RCC 7860 (cell line): ENCODE data around the gene LSP1.

Experiments
- DNase-seq: peaks from one replicate; pipeline ENCODE4 v3.0.0-alpha.2; 2015; ENCODE audit warnings: low spot score
- FAIRE-seq: peaks from 2 replicates; lab custom pipeline; 2012; peaks lifted over from hg19 to GRCh38; lab: Jason Lieb, UNC

LSP1 gene

GRCh38 chr11:1836011-1836945 is 16.6 kb upstream of the LSP1 start:
- DNase-seq (no peak), FAIRE-seq (no peak)

- FAIRE-seq (no peak), DNase-seq (no peak)
Measured at GRCh38 chr11:1837171-1838076, 15.5 kb upstream of the LSP1 start.

GRCh38 chr11:1838077-1838425 is 14.8 kb upstream of the LSP1 start:
- FAIRE-seq (no peak), DNase-seq (no peak)

DNA sequence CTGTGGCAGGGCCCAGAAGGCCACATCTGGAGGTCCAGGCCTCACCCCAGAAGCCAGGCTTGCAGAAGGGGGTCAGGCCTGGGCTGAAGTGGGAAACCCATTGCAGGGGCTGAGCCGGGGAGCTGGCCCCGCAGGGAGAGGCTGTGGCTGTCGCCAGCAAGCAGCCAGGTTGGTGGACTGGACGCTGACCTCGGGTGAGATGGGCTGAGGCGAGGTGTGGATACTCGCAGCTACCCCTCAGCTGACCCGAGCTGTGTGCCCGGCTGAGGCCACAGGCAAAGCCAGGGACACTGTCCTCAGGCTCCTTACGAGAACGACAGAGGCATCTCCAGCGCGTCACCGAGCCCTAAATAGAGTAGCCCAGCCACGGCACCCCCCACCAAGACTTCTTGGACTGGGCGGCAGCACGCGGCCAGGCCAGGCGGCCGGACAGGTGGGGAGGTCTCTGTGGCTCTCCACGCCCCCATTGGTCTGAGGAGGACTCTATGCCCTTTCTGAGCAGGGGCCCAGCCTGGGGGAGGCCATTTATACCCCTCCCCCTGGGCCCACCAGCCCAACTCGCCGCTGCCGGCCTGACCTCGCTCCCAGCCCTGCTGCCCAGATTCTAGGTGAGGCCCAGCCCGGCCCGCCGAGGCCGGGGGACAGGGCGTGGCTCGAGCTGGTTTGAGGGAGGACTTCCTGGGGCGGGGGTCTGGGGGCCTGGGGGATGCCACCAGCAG is 14.3 kb upstream of the LSP1 start, which contains the start of gene TNNI2:
TNNI2 (plus strand) TSS at position 556 of the 719 bp plus-strand sequence. CDS start 716 bp downstream, outside the sequence.
- DNase-seq (no peak), FAIRE-seq (no peak)

GRCh38 chr11:1839204-1839923 is 13.5 kb upstream of the LSP1 start:
- FAIRE-seq, result no peak
- no peak for DNase-seq

GRCh38 chr11:1839924-1840779 is 12.7 kb upstream of the LSP1 start:
- no peak for FAIRE-seq

GRCh38 chr11:1840780-1841480 is 12.0 kb upstream of the LSP1 start:
- DNase-seq (no peak), FAIRE-seq (no peak)

More at GRCh38 chr11:1839924-1840779, 12.7 kb upstream of the LSP1 start:
- no peak for DNase-seq

DNA sequence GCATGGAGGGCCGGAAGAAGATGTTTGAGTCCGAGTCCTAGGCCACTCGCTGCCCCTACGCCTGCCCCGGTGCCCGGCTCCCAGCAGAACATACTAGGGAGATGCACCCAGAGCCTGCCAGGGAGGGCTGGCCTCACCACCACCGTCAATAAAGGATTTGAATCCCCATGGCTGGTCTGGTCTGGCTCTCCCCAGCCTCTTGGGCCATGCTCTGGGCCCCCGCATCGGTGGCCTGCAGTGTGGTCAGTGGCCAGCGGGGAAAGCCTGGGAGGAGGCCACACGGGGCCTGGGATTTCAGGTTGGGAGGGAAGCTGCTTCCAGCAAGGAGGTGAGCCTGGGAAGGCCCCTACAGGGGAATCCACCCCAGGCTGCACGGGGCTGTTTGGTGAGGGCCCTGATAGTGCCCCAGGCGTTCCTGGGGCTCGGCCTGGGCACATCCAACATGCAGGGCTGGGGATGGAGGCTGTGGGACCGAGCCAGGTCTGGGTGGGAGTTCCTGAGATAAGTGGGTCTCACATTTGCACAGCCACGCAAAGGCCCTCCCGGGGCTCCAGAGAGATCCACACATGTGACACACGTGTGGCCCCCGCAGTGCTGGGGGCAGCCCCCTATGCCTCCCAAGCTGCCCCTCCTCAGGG is 11.3 kb upstream of the LSP1 start:
- DNase-seq (no peak), FAIRE-seq (no peak)

- no peak for FAIRE-seq
- DNase-seq, result no peak
Measured at GRCh38 chr11:1842149-1843097, 10.5 kb upstream of the LSP1 start.

DNA sequence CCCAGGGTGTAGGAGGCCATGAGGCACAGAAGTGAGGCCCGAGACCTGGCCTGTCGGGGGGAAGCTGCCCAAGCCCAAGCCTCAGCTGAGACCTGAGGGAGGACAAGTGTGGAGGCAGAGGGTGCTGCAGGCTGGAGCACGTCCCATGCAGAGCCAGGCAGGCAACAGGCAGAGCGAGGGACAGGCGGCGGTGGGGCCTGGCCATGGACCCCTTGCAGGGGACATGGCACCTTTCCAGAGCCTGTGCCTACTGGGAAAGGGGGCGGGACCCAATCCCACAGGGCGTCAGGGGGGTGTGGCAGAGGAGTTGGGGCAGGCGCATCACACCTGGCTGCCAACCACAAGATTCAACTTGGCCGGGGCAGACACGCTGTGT is 9.8 kb upstream of the LSP1 start:
- FAIRE-seq (no peak), DNase-seq (no peak)

DNA sequence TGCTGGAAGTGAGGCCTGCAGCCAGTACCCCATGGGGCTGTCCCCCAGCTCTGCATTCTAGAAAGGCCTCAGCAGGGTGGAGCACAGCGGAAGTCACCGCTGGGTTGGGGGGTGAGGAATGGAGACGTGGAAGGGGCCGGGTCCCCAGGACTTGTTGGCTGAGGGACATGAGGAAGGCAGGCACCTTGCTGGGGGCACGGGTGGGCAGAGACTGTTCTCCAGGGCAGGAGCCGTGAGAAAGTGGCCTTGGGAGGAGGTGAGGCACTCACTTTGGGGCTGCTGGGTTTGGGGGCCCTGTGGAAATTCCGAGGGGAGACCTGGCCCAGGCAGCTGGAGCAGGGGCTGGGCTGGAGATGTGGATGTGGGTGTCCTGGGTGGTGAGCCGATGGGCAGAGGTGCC is 9.1 kb upstream of the LSP1 start:
- DNase-seq, result no peak
- FAIRE-seq, result no peak

DNA sequence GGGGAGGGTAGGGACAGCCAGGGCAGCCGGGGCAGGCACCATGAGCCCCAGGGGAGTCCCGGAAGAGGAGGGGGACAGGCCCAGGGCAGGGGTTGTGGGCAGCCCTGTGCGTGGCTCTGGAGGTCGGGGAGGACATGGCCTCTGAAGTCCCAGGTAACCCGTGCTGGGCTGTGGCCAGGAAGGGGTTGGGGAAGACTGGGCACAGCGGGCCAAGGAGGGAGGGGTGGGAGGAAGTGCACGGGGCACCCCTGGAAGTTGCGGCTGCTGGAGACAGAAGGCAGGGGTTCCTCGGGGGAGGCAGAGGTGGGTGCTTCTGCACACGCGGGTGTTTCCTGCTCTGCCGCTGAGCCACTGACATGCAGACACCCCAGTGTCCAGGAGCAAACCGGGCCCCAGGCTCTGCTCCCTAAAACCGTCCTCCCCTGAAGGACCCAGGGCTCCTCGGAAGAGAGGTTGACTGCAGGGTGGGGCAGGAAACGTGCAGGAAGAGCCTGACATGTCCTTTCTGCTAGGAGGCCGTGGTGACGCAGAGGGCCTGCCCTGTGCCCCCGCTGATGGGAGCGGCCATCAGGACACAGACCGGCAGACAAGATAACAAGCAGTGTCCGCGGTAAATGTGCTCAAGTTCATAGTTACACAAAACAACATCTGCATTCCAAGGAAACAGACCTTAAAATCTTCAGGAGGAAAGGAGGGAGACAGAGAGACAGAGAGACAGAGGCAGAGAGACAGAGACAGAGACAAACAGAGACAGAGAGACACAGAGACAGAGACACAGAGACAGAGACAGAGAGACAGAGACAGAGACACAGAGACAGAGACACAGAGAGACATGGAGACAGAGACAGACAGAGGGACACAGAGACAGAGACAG is 8.4 kb upstream of the LSP1 start:
- FAIRE-seq (no peak), DNase-seq (no peak)

DNA sequence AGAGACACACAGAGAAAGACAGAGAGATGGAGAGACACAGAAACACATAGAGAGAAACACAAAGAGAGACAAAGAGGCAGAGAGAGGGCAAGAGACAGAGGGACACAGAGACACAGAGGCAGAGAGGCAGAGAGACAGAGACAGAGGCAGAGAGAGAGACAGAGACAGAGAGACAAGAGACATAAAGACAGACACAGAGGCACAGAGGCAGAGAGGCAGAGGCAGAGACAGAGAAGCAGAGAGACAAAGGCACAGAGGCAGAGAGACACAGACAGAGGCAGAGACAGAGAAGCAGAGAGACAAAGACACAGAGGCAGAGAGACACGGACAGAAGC is 7.8 kb upstream of the LSP1 start:
- FAIRE-seq (no peak), DNase-seq (no peak)

DNA sequence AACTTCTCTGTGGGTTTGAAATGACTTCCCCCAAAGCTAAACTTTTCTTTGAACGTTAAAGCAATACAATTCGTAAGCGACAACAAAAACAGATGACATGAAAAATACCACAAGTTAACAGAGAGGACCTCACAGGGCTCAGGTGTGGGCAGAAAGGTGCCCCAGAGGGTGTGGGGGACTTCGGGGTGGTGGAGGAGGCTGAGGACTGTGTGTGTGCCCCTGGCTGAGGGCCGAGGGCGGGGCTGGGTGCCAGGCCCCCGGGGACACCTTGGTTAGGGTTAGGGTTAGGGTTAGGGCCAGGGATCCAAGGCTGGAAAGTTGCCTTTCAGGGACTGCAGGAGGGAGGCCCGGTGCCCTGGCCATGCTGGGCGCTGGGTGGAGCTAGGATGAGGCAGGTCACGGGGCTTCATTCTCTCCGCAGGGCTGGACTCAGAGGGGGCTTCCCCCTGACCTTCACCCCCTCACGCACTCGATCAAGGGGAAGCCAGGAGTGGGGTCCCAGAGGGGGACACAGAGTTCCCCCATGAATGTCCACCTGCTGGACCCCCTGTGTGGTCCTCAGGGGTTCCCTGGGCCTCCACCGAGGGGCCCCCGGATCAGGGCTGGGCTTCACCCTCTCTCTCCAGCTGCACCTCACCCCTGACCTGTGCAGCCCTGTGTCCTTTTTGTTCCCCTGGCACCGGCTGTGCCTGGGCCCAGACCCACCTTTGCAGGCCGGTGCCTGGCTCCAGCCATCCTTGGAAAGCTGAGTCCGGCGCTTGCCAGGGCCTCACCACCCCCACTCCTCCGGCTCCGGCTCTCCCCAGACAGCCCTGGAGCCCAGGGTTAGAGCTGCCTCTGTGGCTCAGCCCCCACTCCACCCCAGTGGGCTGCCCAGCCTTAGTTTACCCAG is 7.1 kb upstream of the LSP1 start:
- DNase-seq, result no peak
- no peak for FAIRE-seq

DNA sequence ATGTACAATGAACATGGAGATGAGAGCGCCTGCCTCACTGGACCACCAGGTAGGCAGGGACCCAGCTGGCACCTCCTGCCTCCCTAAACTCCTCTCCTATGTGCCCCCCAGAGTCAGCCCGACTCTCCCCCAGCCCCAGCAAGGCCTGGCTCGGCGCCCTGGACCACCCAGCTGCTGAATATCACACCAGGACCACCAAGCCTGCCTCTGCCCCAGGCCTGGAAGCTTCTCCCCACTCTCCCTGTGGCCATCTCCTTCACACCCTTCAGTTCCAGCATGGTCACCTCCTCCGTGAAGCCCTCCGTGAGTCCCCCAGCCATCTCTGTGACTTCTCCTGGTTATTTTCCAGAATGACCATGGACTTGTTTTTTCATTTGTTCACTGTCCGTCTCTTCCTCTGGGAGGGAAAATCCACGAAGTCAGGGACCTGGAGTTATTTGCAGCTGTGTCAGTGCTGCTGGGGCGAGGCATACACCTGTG is 6.4 kb upstream of the LSP1 start:
- DNase-seq, result no peak
- no peak for FAIRE-seq
